Panc1 (cell line): ENCODE results near the gene ABI3BP.

Experiments
- POLR2AphosphoS5 ChIP-seq: IDR thresholded peaks from 2 replicates; pipeline ENCODE4 v1.6.1; 2012; ENCODE audit warnings: mild to moderate bottlenecking, low read depth, low read length, moderate library complexity
- SIN3A ChIP-seq: IDR thresholded peaks from 2 replicates; pipeline ENCODE4 v1.6.1; 2012; ENCODE audit warnings: low read depth, mild to moderate bottlenecking, low read length, moderate library complexity, borderline replicate concordance; ENCODE audit not compliant: insufficient read depth
- TF ChIP-seq, protein P1 (sequence below): fragments of 450-650 bp; IDR thresholded peaks from 2 replicates; pipeline ENCODE4 v1.5.1; 2017; ENCODE audit warnings: mild to moderate bottlenecking

- TF ChIP-seq, protein P1, sequence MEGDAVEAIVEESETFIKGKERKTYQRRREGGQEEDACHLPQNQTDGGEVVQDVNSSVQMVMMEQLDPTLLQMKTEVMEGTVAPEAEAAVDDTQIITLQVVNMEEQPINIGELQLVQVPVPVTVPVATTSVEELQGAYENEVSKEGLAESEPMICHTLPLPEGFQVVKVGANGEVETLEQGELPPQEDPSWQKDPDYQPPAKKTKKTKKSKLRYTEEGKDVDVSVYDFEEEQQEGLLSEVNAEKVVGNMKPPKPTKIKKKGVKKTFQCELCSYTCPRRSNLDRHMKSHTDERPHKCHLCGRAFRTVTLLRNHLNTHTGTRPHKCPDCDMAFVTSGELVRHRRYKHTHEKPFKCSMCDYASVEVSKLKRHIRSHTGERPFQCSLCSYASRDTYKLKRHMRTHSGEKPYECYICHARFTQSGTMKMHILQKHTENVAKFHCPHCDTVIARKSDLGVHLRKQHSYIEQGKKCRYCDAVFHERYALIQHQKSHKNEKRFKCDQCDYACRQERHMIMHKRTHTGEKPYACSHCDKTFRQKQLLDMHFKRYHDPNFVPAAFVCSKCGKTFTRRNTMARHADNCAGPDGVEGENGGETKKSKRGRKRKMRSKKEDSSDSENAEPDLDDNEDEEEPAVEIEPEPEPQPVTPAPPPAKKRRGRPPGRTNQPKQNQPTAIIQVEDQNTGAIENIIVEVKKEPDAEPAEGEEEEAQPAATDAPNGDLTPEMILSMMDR, result no peak
- no peak for TF ChIP-seq POLR2AphosphoS5
- TF ChIP-seq SIN3A, result no peak
These were observed 20.4 kb downstream of the ABI3BP start for GRCh38 chr3:100972867-100973266.
